ENCODE results near the gene ASPSCR1. TPM values are rescaled to one million over a fixed set of nuclear protein-coding genes. Genes with fewer than 3 reads are reported as not detected.

ASPSCR1 gene
- total RNA-seq, 4 donors from 2014 or later, result 12.6 to 24.3 (median 15.1) TPM

GRCh38 chr17:82000803-82001570, 23.6 kb downstream of the ASPSCR1 start:
- DNase-seq (ENCODE audit: low spot score), result no peak
- no peak for ATAC-seq (ENCODE audit: low FRiP score)
- no peak for TF ChIP-seq CTCF (IDR thresholded peaks at IDR 0.05)

- no peak for TF ChIP-seq CTCF (IDR thresholded peaks at IDR 0.05)
- ATAC-seq (ENCODE audit: low FRiP score) (no peak), DNase-seq (ENCODE audit: low spot score) (no peak)
These were observed 24.2 kb downstream of the ASPSCR1 start for GRCh38 chr17:82001571-82002056.

DNA sequence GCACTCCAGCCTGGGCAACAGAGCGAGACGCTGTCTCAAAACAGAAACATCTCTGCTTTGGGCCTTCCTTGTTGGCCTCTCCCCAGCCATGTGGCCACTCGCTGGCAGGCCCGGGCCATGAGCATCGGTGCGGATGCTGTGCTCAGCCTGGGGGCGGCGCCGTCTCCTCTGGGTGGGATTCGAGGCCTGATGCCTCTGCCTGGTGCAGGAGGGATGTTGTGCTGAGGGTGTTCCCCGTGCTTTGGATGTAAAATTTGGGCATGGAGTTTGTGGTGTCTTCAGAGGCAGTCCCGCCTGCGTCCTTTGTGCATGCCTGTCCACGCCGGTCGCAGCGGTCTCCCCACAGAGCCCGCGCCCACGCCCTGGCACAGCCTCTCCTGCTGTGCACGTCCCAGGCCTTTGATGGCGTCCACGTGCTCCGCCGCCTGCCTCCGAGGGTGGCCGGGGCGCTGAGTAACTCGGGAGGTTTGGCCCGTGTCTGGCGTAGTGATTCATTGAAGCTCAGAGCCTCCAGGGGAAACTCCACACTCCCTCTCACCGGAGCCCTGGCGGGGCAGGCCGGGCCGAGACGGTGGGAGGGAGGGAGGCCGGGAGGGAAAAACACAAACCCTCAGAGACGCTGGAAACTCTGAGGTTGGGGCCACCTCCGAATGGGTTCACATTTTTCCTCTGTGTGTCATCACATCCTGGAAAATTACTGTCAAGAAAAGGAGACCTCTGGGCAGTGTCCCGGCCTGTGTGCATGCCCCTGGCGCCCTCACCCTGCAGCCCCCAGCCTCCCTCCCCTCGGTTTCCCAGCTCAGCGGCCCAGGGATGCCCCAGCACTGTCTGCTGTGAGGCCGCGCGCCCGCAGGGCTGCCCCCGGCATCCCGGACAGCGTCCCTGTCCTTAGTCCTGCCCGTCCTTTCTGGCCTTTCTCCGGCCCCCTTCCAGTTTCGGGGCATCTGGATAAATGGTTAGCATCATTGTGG, 26.3 kb downstream of the ASPSCR1 start:
- no peak for TF ChIP-seq CTCF (IDR thresholded peaks at IDR 0.05)
- ATAC-seq (ENCODE audit: low FRiP score) (peak; percentile 90), DNase-seq (ENCODE audit: low spot score) (peak; percentile 62)

DNA sequence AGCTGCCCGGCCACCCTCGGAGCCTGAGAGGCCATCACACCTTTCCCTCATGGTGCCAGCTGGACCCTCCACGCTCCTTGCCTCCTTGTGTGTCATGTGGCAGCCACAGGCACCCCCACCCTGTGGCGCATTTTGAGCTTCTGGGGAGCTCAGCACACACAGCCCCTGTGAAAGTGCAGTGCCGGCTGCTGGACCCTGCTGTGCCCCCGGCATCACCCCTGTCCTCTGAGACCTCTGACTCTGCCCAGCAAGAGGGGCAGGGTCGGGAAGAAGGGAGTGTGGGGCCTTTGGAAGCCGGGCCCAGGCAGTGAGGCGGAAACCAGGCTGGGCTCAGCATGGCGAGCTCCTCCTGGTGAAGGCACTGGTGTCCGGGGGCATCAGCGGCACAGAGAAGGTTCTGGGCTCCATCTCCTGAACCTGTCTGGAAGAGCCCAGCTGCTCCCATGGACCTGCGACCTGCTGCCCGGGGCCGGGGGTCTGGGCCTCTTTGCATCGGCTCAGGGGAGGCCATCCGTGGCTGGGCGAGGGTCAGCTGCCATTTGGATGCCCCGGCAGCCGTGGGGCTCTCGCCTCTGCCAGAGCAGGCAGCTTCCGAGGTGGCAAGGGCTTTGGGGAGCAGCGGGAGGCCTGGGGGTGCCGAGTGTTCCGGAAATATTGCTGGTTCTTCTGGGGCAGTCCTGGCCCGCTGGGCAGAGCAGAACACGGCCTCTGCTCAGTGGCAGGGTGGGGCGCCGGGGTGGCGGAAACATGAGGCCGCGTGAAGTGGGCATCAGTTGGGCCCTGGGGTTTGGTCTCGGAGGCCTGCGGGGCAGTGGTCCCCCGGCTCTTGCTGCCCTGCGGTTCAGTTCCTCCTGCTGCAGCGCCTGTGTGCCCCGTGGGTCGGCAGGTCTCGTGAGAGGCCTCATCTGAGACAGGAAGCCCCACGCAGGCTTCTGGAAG, 27.4 kb downstream of the ASPSCR1 start:
- no peak for TF ChIP-seq CTCF (IDR thresholded peaks at IDR 0.05)

GRCh38 chr17:82005701-82006348, 28.4 kb downstream of the ASPSCR1 start:
- ATAC-seq (ENCODE audit: low FRiP score) (no peak), DNase-seq (ENCODE audit: low spot score) (no peak)
- no peak for TF ChIP-seq CTCF (IDR thresholded peaks at IDR 0.05)

More for the DNA sequence above, 27.4 kb downstream of the ASPSCR1 start:
- ATAC-seq (ENCODE audit: low FRiP score) (no peak), DNase-seq (ENCODE audit: low spot score) (no peak)
